HCT116 (cell line): ENCODE data around the gene CLIP4. TPM values are rescaled to one million over a fixed set of nuclear protein-coding genes. Genes with fewer than 3 reads are reported as not detected.

ENCODE experiments used
- ATAC-seq: fragments of 200-7000 bp; cut with Tn5 transposase; 2 replicates; pipeline ENCODE4 v1.9.1; 2020; ENCODE audit warnings: mild to moderate bottlenecking, moderate library complexity
- BruUV-seq: library from RNA; stranded (reverse); fragments of 400-500 nt; replicated peaks from 2 replicates; lab custom pipeline; 2021; lab: Mats Ljungman, UMichigan
- CTCF ChIA-PET: fragments of 300-600 bp; sonication (Branson Sonifier 250); formaldehyde crosslinking; loops from one replicate; lab custom pipeline; 2021; ENCODE audit warnings: antibody characterized with exemption; lab: Charles Lee
- POLR2A ChIA-PET: fragments of 300-600, 350-600 bp; sonication (Branson Sonifier 250); formaldehyde crosslinking; loops from one replicate; lab custom pipeline; 2021; ENCODE audit warnings: antibody characterized with exemption; lab: Charles Lee
- RAD21 ChIA-PET, 2 experiments: fragments of 300-600 bp; sonication (Branson Sonifier 250); formaldehyde crosslinking; loops; one replicate each; lab custom pipeline; 2023; ENCODE audit warnings: low total read pairs in 2 of 2; ENCODE audit not compliant: uncharacterized antibody in 2 of 2, unreplicated experiment in 2 of 2, low non-redundant PET in 1 of 2; lab: Charles Lee
- DNase-seq: peaks from one replicate; pipeline ENCODE4 v3.0.0-alpha.2; 2010; ENCODE audit warnings: low read depth, low spot score
- H2AFZ ChIP-seq: fragments of 200-600 bp; shearing (Covaris generic), sonication (generic); 2 replicates; pipeline ENCODE4 v1.6.1; 2017; ENCODE audit warnings: low read depth, mixed run types, mixed read lengths, antibody characterized with exemption, low read length; ENCODE audit not compliant: poor library complexity, severe bottlenecking
- H3K27ac ChIP-seq: 2 replicates; pipeline ENCODE4 v1.5.1; 2012; ENCODE audit warnings: low read depth, low read length
- H3K27me3 ChIP-seq: fragments of 200-600 bp; sonication (generic); 2 replicates; pipeline ENCODE4 v1.6.1; 2016; ENCODE audit warnings: mixed run types, low read length, mixed read lengths; ENCODE audit not compliant: insufficient read depth
- H3K36me3 ChIP-seq, 2 experiments: fragments of 200-500 bp in 1 of 2; fragments of 200-600 bp in 1 of 2; sonication (Bioruptor generic) in 1 of 2; sonication (generic) in 1 of 2; 2 replicates each; pipeline versions ENCODE4 v1.5.1 to v1.6.1; 2014 to 2016; ENCODE audit warnings: low read length in 2 of 2, inconsistent platforms in 1 of 2, mixed read lengths in 1 of 2, mixed run types in 1 of 2; ENCODE audit not compliant: insufficient read depth in 2 of 2, control insufficient read depth in 1 of 2
- H3K4me1 ChIP-seq, 2 experiments: fragments of 200-600 bp in 1 of 2; sonication (generic) in 1 of 2; 2 replicates each; pipeline versions ENCODE4 v1.5.1 to v1.6.1; 2012 to 2017; ENCODE audit warnings: low read length in 2 of 2, inconsistent platforms in 1 of 2, mild to moderate bottlenecking in 1 of 2, mixed read lengths in 1 of 2, mixed run types in 1 of 2, moderate library complexity in 1 of 2; ENCODE audit not compliant: insufficient read depth in 2 of 2, control insufficient read depth in 1 of 2
- H3K4me2 ChIP-seq: fragments of 200-600 bp; sonication (generic); 2 replicates; pipeline ENCODE4 v1.6.1; 2017; ENCODE audit warnings: mixed run types, low read length, mixed read lengths
- H3K4me3 ChIP-seq, 2 experiments: fragments of 200-600 bp in 1 of 2; sonication (generic) in 1 of 2; replicated peaks in 1 of 2; 2 replicates each; pipeline ENCODE4 v1.5.1; 2011 to 2016; ENCODE audit warnings: low read length in 2 of 2, control low read depth in 1 of 2, low read depth in 1 of 2, mild to moderate bottlenecking in 1 of 2, mixed read lengths in 1 of 2, mixed run types in 1 of 2
- H3K79me2 ChIP-seq: fragments of 200-600 bp; sonication (generic); 2 replicates; pipeline ENCODE4 v1.6.1; 2017; ENCODE audit warnings: mild to moderate bottlenecking, mixed run types, low read length, moderate library complexity, mixed read lengths; ENCODE audit not compliant: insufficient read depth
- H3K9ac ChIP-seq: fragments of 200-600 bp; sonication (generic); 2 replicates; pipeline ENCODE4 v1.6.1; 2016; ENCODE audit warnings: low read length, mixed read lengths
- H3K9me2 ChIP-seq: fragments of 200-600 bp; sonication (generic), shearing (Covaris generic); 2 replicates; pipeline ENCODE4 v1.6.1; 2017; ENCODE audit warnings: mixed run types, mild to moderate bottlenecking, moderate library complexity; ENCODE audit not compliant: insufficient read depth
- H3K9me3 ChIP-seq, 2 experiments: fragments of 200-500 bp in 1 of 2; fragments of 200-600 bp in 1 of 2; sonication (Bioruptor generic) in 1 of 2; sonication (generic) in 1 of 2; 2 replicates each; pipeline ENCODE4 v1.6.1; 2014 to 2017; ENCODE audit warnings: low read length in 2 of 2, mixed read lengths in 2 of 2, inconsistent platforms in 1 of 2, low read depth in 1 of 2, mild to moderate bottlenecking in 1 of 2, mixed run types in 1 of 2, moderate library complexity in 1 of 2; ENCODE audit not compliant: control insufficient read depth in 1 of 2, insufficient read depth in 1 of 2
- H4K20me1 ChIP-seq: fragments of 200-600 bp; sonication (generic), shearing (Covaris generic); 2 replicates; pipeline ENCODE4 v1.6.1; 2017; ENCODE audit warnings: mixed run types, mild to moderate bottlenecking, moderate library complexity; ENCODE audit not compliant: insufficient read depth
- CBX3 ChIP-seq: IDR thresholded peaks from 2 replicates; pipeline ENCODE4 v1.6.1; 2012; ENCODE audit warnings: low read depth
- CTCF ChIP-seq, 3 experiments: fragments of 200-600 bp in 1 of 3; sonication (generic) in 1 of 3; IDR thresholded peaks in 2 of 3; conservative IDR thresholded peaks in 1 of 3; 2 replicates each; pipeline ENCODE4 v1.5.1; 2012 to 2017; ENCODE audit warnings: low read depth in 2 of 3, low read length in 2 of 3, antibody characterized with exemption in 1 of 3, borderline replicate concordance in 1 of 3, control low read depth in 1 of 3, mild to moderate bottlenecking in 1 of 3, mixed read lengths in 1 of 3, mixed run types in 1 of 3, moderate library complexity in 1 of 3; ENCODE audit not compliant: insufficient read depth in 1 of 3
- FOSL1 ChIP-seq: IDR thresholded peaks from 2 replicates; pipeline ENCODE4 v1.6.1; 2012; ENCODE audit warnings: low read depth
- JUND ChIP-seq: IDR thresholded peaks from 2 replicates; pipeline ENCODE4 v1.6.1; 2012
- MAX ChIP-seq: IDR thresholded peaks from 2 replicates; pipeline ENCODE4 v1.6.1; 2012
- SIN3A ChIP-seq: IDR thresholded peaks from 2 replicates; pipeline ENCODE4 v1.6.1; 2012; ENCODE audit warnings: low read depth
- SP1 ChIP-seq: IDR thresholded peaks from 2 replicates; pipeline ENCODE4 v1.6.1; 2012; ENCODE audit warnings: low read depth
- TCF7L2 ChIP-seq: IDR thresholded peaks from 2 replicates; pipeline ENCODE4 v1.7.0; 2011; ENCODE audit warnings: borderline replicate concordance, inconsistent platforms; ENCODE audit not compliant: insufficient read depth, insufficient read length; ENCODE audit errors: extremely low read depth
- ZFX ChIP-seq: fragments of 450-650 bp; IDR thresholded peaks from 2 replicates; pipeline ENCODE4 v1.6.1; 2017
- intact Hi-C: fragments of 100-400 bp; cut with micrococcal nuclease; formaldehyde crosslinking; loops from 2 replicates; pipeline ENCODE4 v1.10.0; 2022
- total RNA-seq: library from RNA; stranded (reverse); gene quantifications from one replicate; pipeline ENCODE4 v1.2.1, GENCODE V29; 2021; ENCODE audit not compliant: unreplicated experiment

The CLIP4 gene
- total RNA-seq, 1 experiment from 2014 or later, result 27.8 TPM

GRCh38 chr2:29110916-29111535, 4.2 kb upstream of the CLIP4 start:
- ChIA-PET RAD21 (no interaction called here), POLR2A (interaction anchor here (1.1 kb wide), 1 partner anchor 8 kb away, joined by 4 read pairs; no protein-coding TSS in a partner anchor), CTCF (no interaction called here)
- intact Hi-C loops, result no loop called here
- Histone ChIP-seq H3K9ac (no peak overlapping the region), H3K4me1 (peaks cover 25 to 71% of the 10 kb centered on the region in 2 experiments; a peak in 3 of 4 replicates), H3K9me3 (no peaks in the 10 kb centered on the region), H3K4me3 (no peak overlapping the region), H2AFZ (peak overlapping the region; percentile 74), H3K36me3 (no peaks in the 10 kb centered on the region), H4K20me1 (no peaks in the 10 kb centered on the region), H3K9me2 (no peaks in the 10 kb centered on the region), H3K4me2 (peak overlapping the region; percentile 38), H3K27me3 (no peaks in the 10 kb centered on the region), H3K79me2 (peaks cover 3% of the 10 kb centered on the region), H3K27ac (no peak overlapping the region)
- ATAC-seq (no peak), DNase-seq (no peak)
- BruUV-seq, result no TSS peak
- TF ChIP-seq FOSL1 (peak; percentile 59), JUND (peak; percentile 45), CBX3 (peak; percentile 64), TCF7L2 (no peak), ZFX (no peak), SP1 (0 out of 2 replicates have a peak, but pooled peaks have one; percentile 30), MAX (peak; percentile 42; the same call in 1 of the 2 replicates)

GRCh38 chr2:29112379-29112778, 2.8 kb upstream of the CLIP4 start:
- Histone ChIP-seq H3K27ac (no peak overlapping the region), H3K79me2 (peaks cover 17% of the 10 kb centered on the region), H3K36me3 (no peaks in the 10 kb centered on the region), H3K4me2 (peak overlapping the region; percentile 77), H3K27me3 (no peaks in the 10 kb centered on the region), H3K9me3 (no peaks in the 10 kb centered on the region), H2AFZ (peak overlapping the region; percentile 74), H3K4me1 (peaks cover 27 to 70% of the 10 kb centered on the region in 2 experiments), H3K4me3 (no peak overlapping the region), H3K9me2 (no peaks in the 10 kb centered on the region), H4K20me1 (no peaks in the 10 kb centered on the region), H3K9ac (0 out of 2 replicates have a peak overlapping the region, but pooled peaks have one; percentile 69)
- BruUV-seq, result no TSS peak
- ChIA-PET POLR2A (no interaction called here), CTCF (no interaction called here), RAD21 (no interaction called here)
- DNase-seq (no peak), ATAC-seq (no peak)
- TF ChIP-seq CTCF (IDR thresholded peaks at IDR 0.05 in 2 of 3, conservative IDR thresholded peaks at IDR 0.05 in 1 of 3; ENCODE audit: borderline replicate concordance in 1 of 3, insufficient read depth in 1 of 3, low read depth in 2 of 3, low read length in 2 of 3), result no peak
- no peak for TF ChIP-seq SIN3A
- TF ChIP-seq CBX3, result no peak
- intact Hi-C loops, result no loop called here
